ENCODE results near the gene IQCN.

- TF ChIP-seq EP300 (IDR thresholded peaks at IDR 0.05; ENCODE audit: borderline replicate concordance), result no peak
- no peak for TF ChIP-seq REST (IDR thresholded peaks at IDR 0.05; ENCODE audit: low read depth)
- no peak for TF ChIP-seq YY1 (IDR thresholded peaks at IDR 0.05; ENCODE audit: low read depth)
- no peak for TF ChIP-seq FOXM1 (IDR thresholded peaks at IDR 0.05; ENCODE audit: borderline replicate concordance, low read depth)
- TF ChIP-seq RAD21 (IDR thresholded peaks at IDR 0.05; ENCODE audit: low read depth), result no peak
- no peak for TF ChIP-seq ZBTB7A (IDR thresholded peaks at IDR 0.05; ENCODE audit: low read depth)
- no peak for TF ChIP-seq MAX (IDR thresholded peaks at IDR 0.05)
- no peak for TF ChIP-seq EGR1 (IDR thresholded peaks at IDR 0.05)
- TF ChIP-seq CREB1 (IDR thresholded peaks at IDR 0.05; ENCODE audit: low read depth), result no peak
- TF ChIP-seq TCF12 (IDR thresholded peaks at IDR 0.05; ENCODE audit: low read depth), result no peak
- TF ChIP-seq TAF1 (IDR thresholded peaks at IDR 0.05; ENCODE audit: low read depth), result no peak
- no peak for TF ChIP-seq NFIC (IDR thresholded peaks at IDR 0.05)
- TF ChIP-seq TEAD4 (IDR thresholded peaks at IDR 0.05), result no peak
These were observed 45.4 kb upstream of the IQCN start for GRCh38 chr19:18319591-18320135.
